Fibroblast of mammary gland (primary cell): ENCODE data around the gene SPRYD7.

Source experiments
- DNase-seq: peaks from one replicate; pipeline ENCODE4 v3.0.0-alpha.2; 2010; ENCODE audit warnings: low read depth
- H3K4me3 ChIP-seq: 2 replicates; pipeline ENCODE4 v1.5.1; 2011; ENCODE audit warnings: low read depth, mild to moderate bottlenecking, low read length, moderate library complexity; ENCODE audit not compliant: control insufficient read depth
- TF ChIP-seq, protein P1 (sequence below): conservative IDR thresholded peaks from 2 replicates; pipeline ENCODE4 v1.5.1; 2011; ENCODE audit warnings: low read depth, low read length, inconsistent platforms; ENCODE audit not compliant: control insufficient read depth, insufficient read depth

Gene SPRYD7, protein sequence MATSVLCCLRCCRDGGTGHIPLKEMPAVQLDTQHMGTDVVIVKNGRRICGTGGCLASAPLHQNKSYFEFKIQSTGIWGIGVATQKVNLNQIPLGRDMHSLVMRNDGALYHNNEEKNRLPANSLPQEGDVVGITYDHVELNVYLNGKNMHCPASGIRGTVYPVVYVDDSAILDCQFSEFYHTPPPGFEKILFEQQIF

DNA sequence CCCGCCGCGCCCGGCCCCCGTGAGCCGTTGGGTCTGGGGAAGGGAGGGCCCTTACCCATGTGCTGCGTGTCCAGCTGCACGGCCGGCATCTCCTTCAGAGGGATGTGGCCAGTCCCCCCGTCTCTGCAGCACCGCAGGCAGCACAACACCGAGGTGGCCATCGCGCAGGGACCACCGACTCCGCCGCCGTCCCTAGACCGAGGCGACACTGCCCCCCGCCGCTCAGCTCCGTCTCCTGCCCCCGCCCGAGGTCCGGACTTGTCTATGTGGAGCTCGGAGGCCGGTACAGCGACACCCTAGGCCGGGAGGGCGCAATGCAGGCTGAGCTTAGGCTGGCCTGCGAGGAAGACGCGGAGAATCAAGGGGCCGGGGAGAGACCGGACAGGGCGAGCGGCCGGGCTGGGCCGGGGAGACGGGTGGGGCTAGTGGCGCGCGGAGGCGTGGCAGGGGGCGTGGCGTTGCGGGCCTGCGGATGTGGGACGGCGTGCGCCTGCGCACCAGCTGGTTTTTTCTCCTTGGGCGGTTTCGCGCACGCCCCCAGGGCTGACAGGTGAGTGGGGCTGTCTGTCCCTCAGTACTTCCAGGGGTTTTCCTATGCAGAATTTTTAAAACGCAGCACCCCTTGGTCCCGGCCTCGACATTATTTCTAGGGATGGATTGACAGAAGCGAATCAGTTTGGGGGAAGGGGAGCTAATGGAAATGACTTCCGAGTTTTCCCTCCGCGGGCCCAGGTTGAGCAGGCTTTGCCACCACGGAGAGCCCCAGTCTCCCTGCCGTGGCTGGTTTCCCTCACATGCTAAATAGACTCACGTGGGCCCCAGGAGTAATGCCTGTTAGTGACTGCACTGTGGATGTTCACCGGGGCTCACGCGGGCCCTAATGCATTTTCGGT, at the start of gene SPRYD7:
Gene SPRYD7, minus strand, starts transcription at position 266 of the 893 bp plus-strand sequence. Its CDS starts 105 bp downstream, at position 161.
- TF ChIP-seq, protein P1, sequence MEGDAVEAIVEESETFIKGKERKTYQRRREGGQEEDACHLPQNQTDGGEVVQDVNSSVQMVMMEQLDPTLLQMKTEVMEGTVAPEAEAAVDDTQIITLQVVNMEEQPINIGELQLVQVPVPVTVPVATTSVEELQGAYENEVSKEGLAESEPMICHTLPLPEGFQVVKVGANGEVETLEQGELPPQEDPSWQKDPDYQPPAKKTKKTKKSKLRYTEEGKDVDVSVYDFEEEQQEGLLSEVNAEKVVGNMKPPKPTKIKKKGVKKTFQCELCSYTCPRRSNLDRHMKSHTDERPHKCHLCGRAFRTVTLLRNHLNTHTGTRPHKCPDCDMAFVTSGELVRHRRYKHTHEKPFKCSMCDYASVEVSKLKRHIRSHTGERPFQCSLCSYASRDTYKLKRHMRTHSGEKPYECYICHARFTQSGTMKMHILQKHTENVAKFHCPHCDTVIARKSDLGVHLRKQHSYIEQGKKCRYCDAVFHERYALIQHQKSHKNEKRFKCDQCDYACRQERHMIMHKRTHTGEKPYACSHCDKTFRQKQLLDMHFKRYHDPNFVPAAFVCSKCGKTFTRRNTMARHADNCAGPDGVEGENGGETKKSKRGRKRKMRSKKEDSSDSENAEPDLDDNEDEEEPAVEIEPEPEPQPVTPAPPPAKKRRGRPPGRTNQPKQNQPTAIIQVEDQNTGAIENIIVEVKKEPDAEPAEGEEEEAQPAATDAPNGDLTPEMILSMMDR: peak; percentile 66
- DNase-seq: peak; percentile 97
- H3K4me3 ChIP-seq: peak within 1 kb of the TSS; percentile 78

DNA sequence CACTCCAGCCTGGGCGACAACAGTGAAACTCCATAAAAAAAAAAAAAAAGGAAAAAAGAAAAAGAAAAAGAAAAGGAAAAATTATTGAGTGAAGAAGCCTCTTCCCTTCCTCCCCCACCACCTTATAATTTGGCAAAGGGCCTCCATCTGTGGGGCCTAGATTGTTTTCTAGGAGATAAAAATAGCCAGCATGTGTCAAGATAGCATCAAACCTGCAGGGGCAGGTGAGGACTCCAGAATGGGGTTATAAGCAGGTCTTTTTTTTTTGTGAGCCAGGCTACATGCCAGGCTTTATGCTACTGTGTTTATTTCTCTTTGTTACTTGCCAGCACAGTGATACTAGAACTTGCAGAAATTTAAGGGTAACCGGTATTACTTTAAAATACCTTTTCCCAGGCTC, 49.0 kb upstream of the SPRYD7 start:
- H3K4me3 ChIP-seq: no peak overlapping the region
- DNase-seq: no peak
- TF ChIP-seq, protein P1: no peak

DNA sequence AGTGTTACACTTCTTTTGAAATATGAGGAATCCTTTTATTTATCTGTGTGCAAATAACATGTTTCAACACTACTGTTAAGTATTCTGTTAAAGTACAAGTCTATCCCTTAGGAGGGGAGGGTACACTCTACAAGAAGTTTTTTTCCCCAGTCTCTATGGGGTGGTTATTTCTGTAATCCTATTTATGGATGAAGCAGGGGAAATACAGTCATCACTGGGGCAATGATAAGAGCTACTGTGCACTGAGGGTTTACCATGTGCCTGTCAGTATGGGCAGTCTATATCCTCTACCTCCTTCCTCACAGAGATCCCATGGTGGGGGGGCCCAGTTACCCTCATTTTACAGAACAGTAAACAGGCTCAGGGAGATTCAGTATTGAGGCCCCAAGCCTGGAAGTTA, 44.1 kb upstream of the SPRYD7 start:
- H3K4me3 ChIP-seq: no peak overlapping the region
- TF ChIP-seq, protein P1: no peak
- no peak for DNase-seq

DNA sequence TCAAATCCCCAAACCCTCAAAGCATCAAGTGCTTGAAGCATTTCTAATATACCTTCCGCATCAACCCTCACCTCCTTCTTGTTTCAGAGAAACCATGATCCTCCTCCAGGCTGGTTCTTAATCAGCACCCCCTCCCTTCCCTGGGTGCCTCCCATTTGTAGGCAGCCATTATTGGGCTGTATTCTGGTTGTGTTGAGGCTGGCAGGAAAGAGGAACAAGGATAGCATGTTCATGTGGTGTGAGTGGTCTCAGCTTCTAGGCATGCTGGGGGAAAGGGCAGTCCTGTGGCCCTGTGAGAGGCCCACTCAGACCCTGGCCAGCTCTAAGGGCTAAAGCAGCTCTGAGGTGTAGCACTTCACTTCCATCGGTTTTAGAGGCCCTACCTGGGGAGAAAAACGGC, 41.9 kb upstream of the SPRYD7 start:
- DNase-seq: no peak
- TF ChIP-seq, protein P1: no peak
- H3K4me3 ChIP-seq: no peak overlapping the region

DNA sequence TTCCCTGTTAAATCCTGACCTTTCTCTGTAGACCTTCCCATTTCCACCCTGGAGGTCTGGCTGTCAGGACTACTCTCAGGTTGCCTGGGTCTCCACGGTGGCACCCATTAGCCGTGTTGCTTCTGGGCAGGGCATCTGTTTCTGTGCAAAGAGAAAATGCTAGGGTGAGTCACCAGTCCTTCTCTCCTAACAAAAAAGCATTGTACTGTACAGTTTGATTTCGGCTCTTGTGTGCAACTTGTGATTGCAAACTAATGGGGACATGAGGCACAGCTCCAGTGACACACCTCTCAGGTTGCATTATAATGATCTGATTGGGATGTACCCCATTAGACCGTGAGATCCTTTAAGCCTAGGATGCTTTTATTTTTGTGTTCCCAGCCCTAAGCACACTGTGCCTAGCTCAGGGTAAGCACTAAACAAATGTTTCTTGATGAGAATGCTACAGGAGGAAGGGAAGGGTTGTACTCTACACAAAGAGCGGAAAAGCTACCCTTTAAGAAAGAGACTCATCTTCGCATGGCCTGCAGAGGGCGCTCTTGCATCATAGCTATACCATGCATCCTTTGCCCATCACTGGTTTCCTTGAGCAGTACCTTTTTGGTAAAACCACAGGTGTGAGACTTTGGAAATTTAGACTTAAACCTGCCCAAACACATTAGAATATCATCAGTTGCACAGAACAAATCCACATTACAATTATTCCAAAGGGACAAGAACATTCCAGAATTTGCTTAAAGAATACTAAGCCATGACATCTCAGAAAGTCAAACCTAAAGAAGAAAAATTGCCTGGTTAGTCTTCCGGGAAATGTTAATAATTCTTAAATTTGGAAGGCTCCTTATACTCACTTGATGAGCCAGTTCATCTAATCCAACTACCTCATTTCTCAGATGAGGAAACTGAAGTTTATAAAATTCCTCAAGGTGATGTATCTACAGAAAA, 40.4 kb upstream of the SPRYD7 start:
- DNase-seq: peak; percentile 74
- TF ChIP-seq, protein P1: peak; percentile 97
- no peak overlapping the region for H3K4me3 ChIP-seq

DNA sequence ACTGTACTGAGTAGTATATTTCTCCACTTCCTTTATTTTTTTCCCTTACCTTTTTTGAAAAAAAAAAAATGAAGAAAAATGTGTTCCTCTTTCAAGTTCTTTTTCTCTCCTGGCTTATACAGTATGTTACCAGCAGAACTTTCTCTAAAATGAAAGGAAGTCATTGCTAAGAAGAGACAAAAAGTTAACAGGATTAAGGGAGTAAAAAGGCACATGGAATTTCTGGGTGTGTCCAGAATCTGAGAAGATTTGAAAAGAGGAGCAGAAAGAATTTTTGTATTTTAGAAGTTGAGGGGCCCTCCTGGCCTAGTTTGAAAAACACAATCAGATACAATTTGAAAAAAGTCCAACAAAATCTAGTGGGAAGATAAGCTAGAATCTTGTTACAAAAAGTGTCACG, 39.7 kb upstream of the SPRYD7 start:
- no peak for DNase-seq
- no peak overlapping the region for H3K4me3 ChIP-seq
- TF ChIP-seq, protein P1: no peak
